Superior temporal gyrus (tissue), 1 donor: ENCODE data around the gene MMS19.
"Not testable (repeated sequence)": the region's sequence is repeated elsewhere in the genome, so short reads cannot be mapped to it uniquely, and the experiment has no call there.

ENCODE experiments used
- DNase-seq: peaks from one replicate; pipeline ENCODE4 v3.0.0-alpha.2; 2016; ENCODE audit errors: extremely low spot score

The MMS19 gene

DNA sequence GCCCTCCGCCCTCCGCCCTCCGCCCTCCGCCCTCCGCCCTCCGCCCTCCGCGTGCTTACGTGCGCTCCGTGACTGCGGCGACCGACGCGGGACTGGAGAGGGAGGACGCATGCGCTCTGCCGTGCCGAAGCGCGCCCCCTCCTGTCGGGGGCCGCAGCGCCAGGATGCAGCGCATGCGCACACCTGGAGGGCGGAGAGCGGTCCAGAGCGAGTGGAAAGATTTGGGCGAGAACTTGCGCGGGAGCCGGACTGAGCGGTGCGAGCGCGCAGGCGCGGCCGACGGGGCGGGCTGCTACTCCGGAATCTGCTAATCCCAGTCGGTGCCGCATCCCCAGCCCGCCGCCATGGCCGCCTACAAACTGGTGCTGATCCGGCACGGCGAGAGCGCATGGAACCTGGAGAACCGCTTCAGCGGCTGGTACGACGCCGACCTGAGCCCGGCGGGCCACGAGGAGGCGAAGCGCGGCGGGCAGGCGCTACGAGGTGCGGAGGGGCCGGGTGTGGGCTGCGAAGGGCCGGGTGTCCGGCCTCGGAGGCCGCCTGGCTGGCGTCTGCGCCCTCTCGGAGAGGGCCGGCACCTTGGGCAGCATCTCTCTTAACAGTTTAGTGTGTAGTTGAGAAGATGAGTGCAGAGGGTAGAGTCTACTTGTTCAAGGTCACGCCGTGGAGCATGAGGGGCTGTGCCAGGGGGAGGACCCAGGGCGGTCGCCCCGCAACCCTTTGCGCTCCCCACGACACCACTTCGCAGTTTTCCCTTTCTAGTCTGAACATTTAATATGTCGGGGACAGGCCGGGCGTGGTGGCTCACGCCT is 72.1 kb downstream of the MMS19 start, which contains the start of gene PGAM1:
Gene PGAM1 (plus strand): TSS at position 228 of the 812 bp plus-strand sequence. CDS start 117 bp downstream, at position 345.
- DNase-seq, result peak; percentile 96

DNA sequence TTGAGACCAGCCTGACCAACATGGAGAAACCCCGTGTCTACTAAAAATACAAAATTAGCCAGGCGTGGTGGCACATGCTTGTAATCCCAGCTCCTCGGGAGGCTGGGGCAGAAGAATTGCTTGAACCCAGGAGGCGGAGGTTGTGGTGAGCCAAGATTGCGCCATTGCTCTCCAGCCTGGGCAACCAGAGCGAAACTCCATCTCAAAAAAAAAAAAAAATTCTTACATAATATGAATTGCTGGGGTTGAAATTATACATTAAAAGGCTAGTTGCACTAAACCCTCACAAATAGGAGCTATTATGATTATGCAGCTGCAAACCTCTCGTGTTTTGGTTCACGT is 74.5 kb downstream of the MMS19 start:
- DNase-seq, result not testable (repeated sequence)

DNA sequence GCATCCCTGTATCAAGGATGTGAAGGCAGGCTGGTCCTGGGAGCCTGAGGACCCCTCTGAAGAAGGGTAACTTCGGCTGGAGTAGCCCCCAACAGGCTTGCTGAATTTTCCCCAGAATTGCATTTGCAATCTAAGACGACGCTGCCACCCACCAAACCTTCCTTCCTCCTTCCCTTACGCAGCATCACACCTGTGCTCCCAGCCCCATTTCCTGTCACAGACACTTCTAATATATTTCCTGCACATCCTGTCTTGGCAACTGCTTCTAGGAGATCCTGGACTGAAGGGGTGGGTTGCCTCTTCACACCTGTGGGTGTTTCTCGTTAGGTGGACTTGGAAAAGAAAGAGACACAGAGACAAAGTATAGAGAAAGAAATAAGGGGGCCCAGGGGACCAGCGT is 81.7 kb downstream of the MMS19 start:
- no peak for DNase-seq

DNA sequence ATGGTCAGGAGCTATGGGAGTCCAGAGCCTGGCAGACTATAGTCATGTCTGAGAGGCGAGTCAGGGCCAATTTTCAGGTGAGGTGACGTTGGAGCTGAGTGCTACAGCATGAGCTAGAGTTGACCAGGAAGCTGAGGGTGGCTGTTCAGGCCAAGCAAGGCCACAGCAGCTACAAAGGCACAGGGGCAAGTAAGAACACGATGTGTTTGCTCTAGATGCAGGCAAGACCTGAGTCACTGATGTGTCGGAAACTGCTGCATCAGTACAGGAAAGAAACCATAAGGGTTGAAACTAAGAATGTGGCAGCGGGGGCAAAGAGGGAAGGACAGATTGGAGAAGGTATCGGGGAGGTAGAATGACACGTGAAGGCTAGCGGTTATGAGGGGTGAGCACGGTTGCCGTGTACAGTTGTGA is 85.3 kb downstream of the MMS19 start:
- no peak for DNase-seq

DNA sequence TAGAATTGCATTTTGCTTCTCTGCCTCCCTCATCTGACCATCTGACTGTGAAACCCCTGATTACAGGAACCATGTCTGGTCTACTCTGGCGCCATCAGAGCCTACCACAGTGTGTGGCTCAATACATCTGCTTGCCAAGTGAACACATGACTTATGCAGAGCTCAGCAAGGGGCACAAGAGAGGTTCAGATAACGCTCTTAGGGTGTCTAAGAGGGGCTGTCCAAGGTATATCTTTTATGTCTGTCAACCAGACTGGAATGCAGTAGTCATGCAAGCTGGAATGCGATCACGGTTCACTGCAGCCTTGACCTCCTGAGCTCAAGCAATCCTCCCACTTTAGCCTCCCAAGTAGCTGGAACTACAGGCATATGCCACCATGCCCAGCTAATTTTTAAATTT is 86.8 kb downstream of the MMS19 start:
- DNase-seq, result no peak

DNA sequence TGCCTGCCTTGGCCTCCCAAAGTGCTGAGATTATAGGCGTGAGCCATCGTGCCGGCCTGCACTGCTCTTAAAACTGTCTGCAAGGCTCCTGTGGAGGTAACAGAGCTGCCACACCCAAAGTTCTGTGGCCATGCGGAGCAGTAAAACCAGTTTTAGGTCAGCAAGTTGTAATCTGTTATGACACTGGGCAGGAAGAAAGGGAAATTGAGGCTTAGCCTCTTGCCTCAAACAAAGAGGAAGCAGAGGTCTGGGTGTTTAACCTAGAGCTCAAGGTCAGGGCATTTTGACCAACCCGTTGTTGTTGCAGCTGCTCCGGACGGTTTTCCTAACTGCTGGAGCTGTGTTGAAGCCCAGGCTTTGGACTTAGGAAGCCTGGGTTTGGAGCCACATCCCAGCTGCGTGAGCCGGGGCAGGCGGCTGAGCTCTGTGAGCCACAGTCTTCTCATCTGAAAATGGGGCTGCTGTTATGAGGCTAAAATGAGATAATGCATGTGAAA is 89.7 kb downstream of the MMS19 start:
- DNase-seq, result no peak
